ENCODE measurements around the gene UXS1.

UXS1 gene

GRCh38 chr2:106097038-106098000 lies 96.8 kb downstream of the UXS1 start:
- intact Hi-C loops (cut with DNase I; ENCODE audit: low total_unique reads), result loop anchor here (10.0 kb wide), 1 partner anchor 523 kb away; no protein-coding TSS in a partner anchor
- Histone ChIP-seq H3K27ac (no peak overlapping the region), H3K4me3 (no peak overlapping the region), H3K27me3 (no peaks in the 10 kb centered on the region), H3K36me3 (peaks cover 0 to 58% (median 57%) of the 10 kb centered on the region in 3 donors), H3K9me3 (no peaks in the 10 kb centered on the region), H3K4me1 (no peaks in the 10 kb centered on the region)
- no peak for TF ChIP-seq CTCF (IDR thresholded peaks at IDR 0.05)
- DNase-seq, result no peak

GRCh38 chr2:106096299-106097037 lies 97.6 kb downstream of the UXS1 start:
- no peaks in the 10 kb centered on the region for H3K9me3 ChIP-seq
- no peaks in the 10 kb centered on the region for H3K27me3 ChIP-seq
- no peaks in the 10 kb centered on the region for H3K4me1 ChIP-seq
- intact Hi-C loops (cut with DNase I; ENCODE audit: low total_unique reads), result loop anchor here (10.0 kb wide), 1 partner anchor 522 kb away; no protein-coding TSS in a partner anchor
- H3K4me3 ChIP-seq, result no peak overlapping the region
- no peak for TF ChIP-seq CTCF (IDR thresholded peaks at IDR 0.05)
- peaks cover 0 to 58% (median 57%) of the 10 kb centered on the region in 3 donors for H3K36me3 ChIP-seq
- no peak for DNase-seq
- H3K27ac ChIP-seq, result no peak overlapping the region

GRCh38 chr2:106095478-106096298 lies 98.4 kb downstream of the UXS1 start:
- intact Hi-C loops (cut with DNase I; ENCODE audit: low total_unique reads), result loop anchor here (10.0 kb wide), 1 partner anchor 521 kb away; no protein-coding TSS in a partner anchor
- H3K9me3 ChIP-seq, result no peaks in the 10 kb centered on the region
- no peak overlapping the region for H3K4me3 ChIP-seq
- no peaks in the 10 kb centered on the region for H3K4me1 ChIP-seq
- H3K27me3 ChIP-seq, result no peaks in the 10 kb centered on the region
- no peak overlapping the region for H3K27ac ChIP-seq
- TF ChIP-seq CTCF (IDR thresholded peaks at IDR 0.05), result no peak
- peaks cover 0 to 58% (median 51%) of the 10 kb centered on the region in 3 donors for H3K36me3 ChIP-seq
- no peak for DNase-seq

- peaks cover 0 to 47% (median 37%) of the 10 kb centered on the region in 3 donors for H3K36me3 ChIP-seq
- intact Hi-C loops (cut with DNase I; ENCODE audit: low total_unique reads), result loop anchor here (10.0 kb wide), 1 partner anchor 519 kb away; no protein-coding TSS in a partner anchor
Observed at GRCh38 chr2:106094131-106094841, 99.8 kb downstream of the UXS1 start.

More at GRCh38 chr2:106094131-106094841, 99.8 kb downstream of the UXS1 start:
- H3K4me1 ChIP-seq, result peaks cover 0 to 12% (median 8%) of the 10 kb centered on the region in 4 donors
- DNase-seq, result no peak
- H3K27me3 ChIP-seq, result no peaks in the 10 kb centered on the region
- no peak overlapping the region for H3K27ac ChIP-seq
- H3K9me3 ChIP-seq, result no peaks in the 10 kb centered on the region
- no peak overlapping the region for H3K4me3 ChIP-seq
- no peak for TF ChIP-seq CTCF (IDR thresholded peaks at IDR 0.05)
